Skin epidermis (tissue), 12 donors: ENCODE results near the gene KIRREL3.

ENCODE experiments used
- H3K27ac ChIP-seq, 21 experiments: fragments of 200-600 bp; sonication (generic) in 11 of 21; one replicate each; pipeline ENCODE4 v1.5.0; 2020; ENCODE audit warnings: mild to moderate bottlenecking in 3 of 21, inconsistent platforms in 2 of 21, moderate library complexity in 2 of 21
- H3K4me3 ChIP-seq, 7 experiments: fragments of 200-600 bp; sonication (generic) in 2 of 7; one replicate each; pipeline ENCODE4 v1.5.0; 2020; ENCODE audit warnings: inconsistent platforms in 2 of 7, mild to moderate bottlenecking in 2 of 7, moderate library complexity in 1 of 7

The KIRREL3 gene

GRCh38 chr11:126702165-126702720, 298.3 kb downstream of the KIRREL3 start:
- Histone ChIP-seq H3K27ac (no peak overlapping the region), H3K4me3 (no peak overlapping the region)

- Histone ChIP-seq H3K27ac (no peak overlapping the region), H3K4me3 (no peak overlapping the region)
These were observed 299.1 kb downstream of the KIRREL3 start for GRCh38 chr11:126701520-126701897.

GRCh38 chr11:126700768-126701519, 299.6 kb downstream of the KIRREL3 start:
- H3K27ac ChIP-seq = no peak overlapping the region
- H3K4me3 ChIP-seq = no peak overlapping the region

GRCh38 chr11:126698576-126698975, 302.0 kb downstream of the KIRREL3 start:
- Histone ChIP-seq H3K4me3 (no peak overlapping the region), H3K27ac (no peak overlapping the region)

- H3K4me3 ChIP-seq = no peak overlapping the region
- no peak overlapping the region for H3K27ac ChIP-seq
These were observed 302.6 kb downstream of the KIRREL3 start for GRCh38 chr11:126697936-126698335.

GRCh38 chr11:126696982-126697381, 303.6 kb downstream of the KIRREL3 start:
- no peak overlapping the region for H3K4me3 ChIP-seq
- no peak overlapping the region for H3K27ac ChIP-seq

- no peak overlapping the region for H3K27ac ChIP-seq
- no peak overlapping the region for H3K4me3 ChIP-seq
These were observed 305.3 kb downstream of the KIRREL3 start for GRCh38 chr11:126695293-126695692.

GRCh38 chr11:126694065-126694625, 306.4 kb downstream of the KIRREL3 start:
- H3K27ac ChIP-seq = no peak overlapping the region
- no peak overlapping the region for H3K4me3 ChIP-seq

GRCh38 chr11:126687477-126687876, 313.1 kb downstream of the KIRREL3 start:
- no peak overlapping the region for H3K4me3 ChIP-seq

GRCh38 chr11:126686938-126687337, 313.6 kb downstream of the KIRREL3 start:
- Histone ChIP-seq H3K27ac (no peak overlapping the region), H3K4me3 (no peak overlapping the region)

More at GRCh38 chr11:126687477-126687876, 313.1 kb downstream of the KIRREL3 start:
- no peak overlapping the region for H3K27ac ChIP-seq

GRCh38 chr11:126683766-126684728, 316.5 kb downstream of the KIRREL3 start:
- Histone ChIP-seq H3K27ac (no peak overlapping the region), H3K4me3 (no peak overlapping the region)

- Histone ChIP-seq H3K27ac (no peak overlapping the region), H3K4me3 (no peak overlapping the region)
These were observed 318.0 kb downstream of the KIRREL3 start for GRCh38 chr11:126682590-126682989.

- no peak overlapping the region for H3K4me3 ChIP-seq
- H3K27ac ChIP-seq = no peak overlapping the region
These were observed 319.9 kb downstream of the KIRREL3 start for GRCh38 chr11:126680700-126681099.

- Histone ChIP-seq H3K27ac (no peak overlapping the region), H3K4me3 (no peak overlapping the region)
These were observed 320.4 kb downstream of the KIRREL3 start for GRCh38 chr11:126680131-126680530.

- Histone ChIP-seq H3K27ac (no peak overlapping the region), H3K4me3 (no peak overlapping the region)
These were observed 321.5 kb downstream of the KIRREL3 start for GRCh38 chr11:126679033-126679432.

- Histone ChIP-seq H3K4me3 (no peak overlapping the region), H3K27ac (no peak overlapping the region)
These were observed 324.0 kb downstream of the KIRREL3 start for GRCh38 chr11:126676536-126676935.

GRCh38 chr11:126673319-126673718, 327.3 kb downstream of the KIRREL3 start:
- Histone ChIP-seq H3K27ac (no peak overlapping the region), H3K4me3 (no peak overlapping the region)

GRCh38 chr11:126669416-126669815, 331.2 kb downstream of the KIRREL3 start:
- Histone ChIP-seq H3K27ac (no peak overlapping the region), H3K4me3 (no peak overlapping the region)

GRCh38 chr11:126664643-126665042, 335.9 kb downstream of the KIRREL3 start:
- no peak overlapping the region for H3K4me3 ChIP-seq
- no peak overlapping the region for H3K27ac ChIP-seq
